Measurements from ENCODE around the gene SUPT3H.

Gene SUPT3H

GRCh38 chr6:44967481-44967880 is 410.3 kb downstream of the SUPT3H start:
- in situ Hi-C loops (cut with MboI; ENCODE audit: low sequenced_read_pairs), result no loop called here

DNA sequence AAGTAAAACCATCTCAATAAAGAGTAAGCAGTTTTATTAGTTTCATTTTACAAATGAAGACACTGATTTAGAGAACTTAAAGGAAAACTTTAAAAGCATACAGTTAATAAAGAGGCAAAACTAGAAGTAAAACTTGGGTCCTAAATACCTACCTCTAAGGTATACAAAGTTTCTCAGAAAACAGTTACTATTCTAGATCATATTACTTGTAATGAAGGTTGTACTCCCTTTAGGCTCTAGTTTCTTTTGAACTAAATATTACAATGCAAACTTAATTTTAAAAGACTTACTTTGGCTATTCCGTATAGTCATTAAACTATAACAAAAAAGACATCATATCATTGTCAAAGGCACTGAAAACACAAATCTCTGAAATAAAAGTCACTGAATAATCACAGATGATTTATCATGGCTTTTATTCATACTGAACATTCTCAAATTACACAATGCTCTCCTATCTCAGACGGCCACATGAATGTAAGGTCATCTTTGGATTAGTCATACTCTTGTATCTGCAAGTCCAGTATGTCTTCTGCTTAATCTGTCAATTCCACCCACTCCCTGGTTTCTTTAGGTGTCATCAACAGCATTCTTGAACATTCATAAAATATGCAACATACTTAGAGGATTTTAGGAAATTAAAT is 411.2 kb downstream of the SUPT3H start:
- in situ Hi-C loops (cut with MboI; ENCODE audit: low sequenced_read_pairs), result no loop called here

DNA sequence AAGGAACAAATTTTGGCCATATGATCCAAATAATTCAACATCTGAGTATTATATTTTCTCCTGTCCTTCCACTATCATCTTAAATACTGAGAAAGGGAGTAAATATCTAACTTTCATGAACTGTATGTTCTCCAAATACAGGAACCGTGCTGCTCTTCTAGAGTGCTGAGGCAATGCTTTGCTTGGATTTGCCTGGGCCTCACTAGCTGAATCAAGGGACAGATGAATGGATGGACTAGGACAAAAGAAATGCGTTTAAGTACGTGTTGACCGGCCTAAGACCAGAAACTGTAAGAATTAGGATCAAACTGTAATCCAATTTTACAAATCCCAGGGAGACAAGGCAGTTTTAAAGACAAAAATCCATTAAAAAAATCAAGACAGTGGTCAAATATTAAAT is 412.0 kb downstream of the SUPT3H start:
- in situ Hi-C loops (cut with MboI; ENCODE audit: low sequenced_read_pairs), result no loop called here

- in situ Hi-C loops (cut with MboI; ENCODE audit: low sequenced_read_pairs), result no loop called here
Measured at GRCh38 chr6:44960898-44961297, 416.8 kb downstream of the SUPT3H start.

DNA sequence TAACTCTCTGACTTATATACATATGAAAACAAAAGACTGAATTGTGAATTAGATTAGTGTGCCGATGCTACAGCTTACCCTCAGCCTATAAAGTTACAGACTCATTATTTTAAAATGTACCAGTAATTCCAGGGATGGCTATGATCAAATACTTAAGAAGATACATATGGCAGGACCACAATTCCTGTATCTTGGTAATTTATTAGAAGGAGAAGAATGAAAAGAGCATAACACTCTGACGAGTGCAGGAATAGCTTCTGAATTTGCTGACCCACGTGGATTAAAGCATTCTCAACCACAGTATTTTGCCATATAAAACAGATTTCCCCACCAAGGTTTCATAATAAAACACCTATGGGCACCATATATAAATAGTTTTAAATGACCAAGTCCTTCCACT is 418.1 kb downstream of the SUPT3H start:
- in situ Hi-C loops (cut with MboI; ENCODE audit: low sequenced_read_pairs), result no loop called here

DNA sequence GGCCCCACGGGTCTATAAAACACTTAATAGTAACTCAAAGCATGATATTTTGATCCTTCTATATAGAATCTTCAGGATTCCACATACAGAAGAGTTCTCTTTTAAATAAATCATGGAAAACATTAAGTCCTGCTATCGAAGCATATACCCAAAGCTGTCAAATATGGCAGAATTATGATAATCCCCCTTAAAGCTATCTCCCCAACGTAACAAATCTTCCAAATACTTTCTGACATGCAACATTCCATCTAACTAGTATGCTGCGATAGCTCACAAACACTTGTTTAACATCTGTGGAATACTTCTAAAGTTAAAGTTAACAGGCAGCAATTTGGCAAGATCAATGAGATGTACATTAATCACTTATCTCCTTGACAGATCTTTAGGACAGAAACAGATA is 420.6 kb downstream of the SUPT3H start:
- in situ Hi-C loops (cut with MboI; ENCODE audit: low sequenced_read_pairs), result no loop called here

GRCh38 chr6:44956396-44956795 is 421.3 kb downstream of the SUPT3H start:
- in situ Hi-C loops (cut with MboI; ENCODE audit: low sequenced_read_pairs), result no loop called here

DNA sequence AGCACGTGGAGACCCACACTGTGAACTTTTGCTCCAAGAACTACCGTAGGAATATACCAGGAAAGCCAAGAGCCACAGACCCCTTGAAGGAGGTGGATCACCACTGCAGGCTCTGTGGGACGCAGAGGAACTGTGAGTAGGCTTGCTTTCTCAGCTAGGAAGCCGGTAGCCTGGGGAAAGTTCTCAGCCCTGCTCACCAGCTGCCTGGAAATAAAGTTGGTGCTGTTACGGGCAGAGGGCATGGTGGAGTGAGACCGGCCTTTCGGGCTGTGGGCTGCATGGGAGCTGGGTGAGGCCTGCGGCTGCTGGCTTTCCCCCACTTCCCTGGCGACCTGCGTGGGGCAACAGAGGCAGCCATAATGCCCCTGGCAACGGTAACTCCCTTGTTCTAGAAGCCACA is 422.6 kb downstream of the SUPT3H start:
- in situ Hi-C loops (cut with MboI; ENCODE audit: low sequenced_read_pairs), result no loop called here

DNA sequence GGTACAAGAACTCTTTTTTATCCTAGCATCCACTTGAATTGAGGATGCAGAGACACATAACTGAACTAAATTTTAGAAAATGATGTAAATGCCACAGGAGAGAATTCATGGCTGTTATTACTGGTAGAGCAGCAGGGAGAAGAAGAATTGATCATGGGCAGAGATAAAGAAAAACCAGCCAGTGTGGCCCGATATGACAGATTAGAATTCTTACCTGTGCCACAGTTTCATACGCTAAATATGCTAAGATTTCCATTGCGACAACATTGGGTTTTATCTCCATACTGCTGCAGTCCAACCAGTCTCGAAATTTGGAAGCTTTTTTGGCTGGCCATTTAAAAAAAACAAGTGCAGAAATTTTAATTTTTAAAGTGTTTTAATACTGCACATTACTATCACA is 423.5 kb downstream of the SUPT3H start:
- in situ Hi-C loops (cut with MboI; ENCODE audit: low sequenced_read_pairs), result no loop called here

GRCh38 chr6:44951253-44951747 is 426.4 kb downstream of the SUPT3H start:
- in situ Hi-C loops (cut with MboI; ENCODE audit: low sequenced_read_pairs), result no loop called here

DNA sequence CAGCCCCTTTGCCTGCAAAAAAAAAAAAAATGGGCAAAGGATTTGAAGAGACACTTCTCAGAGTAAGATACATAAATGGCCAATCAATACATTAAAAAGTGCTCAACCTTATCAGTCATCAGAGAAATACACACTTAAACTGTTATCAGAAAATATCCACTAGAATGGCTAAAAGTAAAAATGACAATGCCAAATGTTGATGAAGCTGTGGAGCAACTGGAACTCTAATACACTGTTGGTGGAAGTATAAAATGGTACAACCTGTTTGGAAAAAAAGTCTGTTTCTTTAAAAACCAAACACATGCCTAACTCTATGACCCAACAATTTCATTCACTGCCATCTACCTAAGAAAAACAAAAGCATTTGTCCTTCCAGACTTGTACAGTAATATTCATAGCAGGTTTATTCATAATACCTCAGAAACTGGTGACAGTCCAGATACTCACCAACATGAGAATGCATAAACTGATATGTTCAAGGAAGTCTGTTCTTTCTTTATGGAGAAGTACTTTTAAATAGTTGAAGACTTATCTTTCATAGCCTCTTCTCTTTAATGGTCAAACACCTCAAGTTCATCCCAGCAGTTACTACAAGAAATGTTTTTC is 428.0 kb downstream of the SUPT3H start:
- in situ Hi-C loops (cut with MboI; ENCODE audit: low sequenced_read_pairs), result no loop called here

GRCh38 chr6:44943541-44943940 is 434.2 kb downstream of the SUPT3H start:
- in situ Hi-C loops (cut with MboI; ENCODE audit: low sequenced_read_pairs), result no loop called here

DNA sequence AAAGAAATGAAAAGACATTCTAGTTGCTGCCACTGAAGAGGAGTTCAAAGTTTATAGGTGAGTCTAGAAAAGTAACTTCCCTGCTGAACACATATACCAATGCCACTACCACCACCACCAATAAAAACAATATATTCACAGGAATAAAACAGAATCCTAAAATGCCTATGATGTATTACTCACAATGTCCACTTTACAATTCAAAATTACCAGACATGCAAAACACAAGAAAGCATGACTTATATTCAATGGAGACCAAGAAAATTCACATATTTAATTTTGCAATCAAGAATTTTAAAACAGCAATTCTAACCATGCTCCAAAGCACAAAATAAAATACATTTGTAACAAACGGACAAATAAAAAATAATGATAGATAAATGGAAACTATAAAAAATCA is 434.9 kb downstream of the SUPT3H start:
- in situ Hi-C loops (cut with MboI; ENCODE audit: low sequenced_read_pairs), result no loop called here

DNA sequence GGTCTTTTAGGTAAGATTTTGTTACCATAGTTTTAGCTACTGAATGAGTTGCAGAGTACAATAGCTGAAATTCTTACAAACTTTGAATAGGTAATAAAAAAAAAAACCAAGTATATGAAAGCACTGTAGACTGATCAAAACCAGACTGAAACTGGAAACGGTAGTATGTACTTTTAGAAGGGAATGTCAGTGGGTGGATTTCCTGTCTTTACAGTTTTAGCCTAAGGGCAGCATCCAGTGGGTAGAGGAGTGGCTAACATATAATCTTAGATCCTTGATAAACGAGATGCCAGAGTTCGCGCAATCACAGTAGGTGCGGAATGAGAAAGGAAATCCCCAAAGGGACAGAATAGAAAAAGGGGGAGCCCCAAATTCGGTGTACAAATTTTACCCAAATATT is 435.5 kb downstream of the SUPT3H start:
- in situ Hi-C loops (cut with MboI; ENCODE audit: low sequenced_read_pairs), result no loop called here

DNA sequence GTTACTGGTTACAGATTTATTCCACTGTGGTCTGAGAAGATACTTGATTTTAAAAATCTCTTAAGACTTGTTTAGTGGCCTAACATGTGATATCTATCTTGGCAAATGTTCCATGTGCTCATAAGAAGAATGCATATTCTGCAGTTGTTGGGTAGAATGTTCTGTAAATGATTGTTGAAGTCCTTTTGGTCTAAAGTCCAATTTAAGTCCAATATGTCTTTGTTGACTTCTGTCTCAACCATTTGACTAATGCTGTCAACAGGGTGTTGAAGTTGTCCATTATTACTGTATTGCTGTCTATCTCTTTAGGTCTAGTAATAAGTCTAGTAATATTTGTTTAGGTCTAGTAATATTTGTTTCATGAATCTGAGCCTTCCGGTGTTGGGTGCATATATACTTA is 437.4 kb downstream of the SUPT3H start:
- in situ Hi-C loops (cut with MboI; ENCODE audit: low sequenced_read_pairs), result no loop called here

DNA sequence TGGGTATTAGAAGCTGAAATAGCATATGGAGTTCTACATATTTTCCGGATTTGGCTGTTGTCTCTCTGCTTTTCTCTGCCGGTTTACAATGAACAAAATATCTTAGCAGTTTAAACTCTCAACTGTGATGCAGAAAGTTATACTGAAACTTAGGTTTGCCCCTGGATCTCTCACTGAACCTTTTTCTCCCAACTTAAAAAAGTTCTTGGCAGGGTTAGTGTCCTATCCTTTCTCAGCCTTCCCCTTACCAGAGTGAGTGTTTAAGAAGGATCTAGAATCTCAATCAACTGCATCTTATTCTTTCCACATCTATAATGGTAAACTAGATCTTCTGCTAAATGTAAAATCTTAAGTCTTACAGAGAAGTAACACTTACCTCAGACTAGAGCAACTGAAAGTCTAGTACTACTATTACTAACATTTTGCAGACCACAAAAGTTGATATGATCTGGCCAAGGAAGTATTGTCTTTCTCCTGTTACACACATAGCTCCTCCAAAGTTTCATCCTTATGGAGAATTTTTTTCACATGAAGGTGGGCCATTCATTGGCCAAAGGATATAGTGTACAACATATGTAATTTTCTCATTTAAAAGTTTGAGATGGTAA is 441.9 kb downstream of the SUPT3H start:
- in situ Hi-C loops (cut with MboI; ENCODE audit: low sequenced_read_pairs), result no loop called here

DNA sequence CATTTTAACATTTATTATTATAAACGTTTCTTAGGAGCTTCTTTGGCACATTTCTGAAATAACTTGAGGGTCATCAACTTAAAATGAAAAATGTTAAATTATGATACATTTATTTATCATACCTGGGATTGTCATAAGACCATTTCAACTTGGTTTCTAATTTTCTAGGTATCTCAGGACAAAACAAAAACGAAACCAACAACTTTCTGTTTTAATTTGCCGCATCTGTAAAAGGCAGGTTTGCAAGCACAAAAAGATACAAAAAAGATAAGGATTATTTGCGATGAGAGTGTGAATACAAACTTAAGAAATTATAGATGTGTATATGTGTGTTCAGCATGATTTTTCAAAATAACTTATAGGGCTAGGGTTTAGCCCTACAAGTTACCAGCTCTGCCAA is 444.6 kb downstream of the SUPT3H start:
- in situ Hi-C loops (cut with MboI; ENCODE audit: low sequenced_read_pairs), result no loop called here

DNA sequence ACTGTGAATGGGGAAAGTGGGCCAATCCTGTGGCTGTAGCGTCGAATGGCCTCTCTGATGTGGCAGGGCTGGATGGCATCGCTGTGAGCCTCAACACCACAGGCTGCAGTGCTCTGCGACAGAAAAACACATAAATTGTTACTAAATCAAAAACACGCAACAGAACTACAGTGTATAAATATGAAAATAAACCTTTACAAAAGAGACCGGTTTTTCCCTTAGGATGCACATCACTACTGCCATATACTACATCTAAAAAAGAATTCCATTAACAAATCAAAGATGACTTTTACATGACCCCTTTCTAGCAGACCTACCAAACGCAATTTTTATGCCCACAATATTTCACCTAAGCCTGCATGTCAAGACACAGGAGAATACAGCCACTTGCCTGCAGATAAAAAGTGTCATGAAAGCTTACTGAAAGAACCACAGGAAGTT is 445.1 kb downstream of the SUPT3H start:
- in situ Hi-C loops (cut with MboI; ENCODE audit: low sequenced_read_pairs), result no loop called here

- in situ Hi-C loops (cut with MboI; ENCODE audit: low sequenced_read_pairs), result no loop called here
Measured at GRCh38 chr6:44931385-44931784, 446.3 kb downstream of the SUPT3H start.

- in situ Hi-C loops (cut with MboI; ENCODE audit: low sequenced_read_pairs), result no loop called here
Measured at GRCh38 chr6:44926556-44926955, 451.2 kb downstream of the SUPT3H start.

DNA sequence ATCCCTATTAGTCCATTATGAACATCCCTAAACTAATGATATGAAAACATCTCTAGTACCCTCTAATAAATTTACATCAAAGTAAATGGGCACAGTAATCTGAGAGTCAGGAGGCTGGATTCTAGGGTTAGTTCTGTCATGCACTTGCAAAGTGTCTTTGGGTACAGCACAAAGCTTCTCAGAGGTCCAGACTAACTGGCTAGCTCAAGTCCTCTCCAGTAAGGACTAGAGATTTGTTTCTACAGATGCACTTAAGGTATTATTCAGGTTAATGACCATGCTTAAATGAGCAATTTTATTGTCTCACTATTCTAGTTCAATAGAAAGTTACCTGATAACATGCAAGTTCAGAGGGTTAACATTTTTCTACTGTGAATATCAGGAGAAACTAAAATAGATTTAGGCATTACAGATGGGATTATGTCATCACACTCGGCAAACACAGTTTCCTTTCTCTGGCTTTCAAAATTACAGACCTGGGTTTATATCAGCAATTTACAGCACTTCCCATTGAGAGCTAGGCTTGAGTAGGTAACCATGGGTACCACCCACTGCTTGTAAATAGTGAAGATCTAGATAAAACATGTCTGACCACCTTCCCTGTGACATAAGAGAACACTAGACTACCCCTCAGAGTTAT is 452.5 kb downstream of the SUPT3H start:
- in situ Hi-C loops (cut with MboI; ENCODE audit: low sequenced_read_pairs), result no loop called here

DNA sequence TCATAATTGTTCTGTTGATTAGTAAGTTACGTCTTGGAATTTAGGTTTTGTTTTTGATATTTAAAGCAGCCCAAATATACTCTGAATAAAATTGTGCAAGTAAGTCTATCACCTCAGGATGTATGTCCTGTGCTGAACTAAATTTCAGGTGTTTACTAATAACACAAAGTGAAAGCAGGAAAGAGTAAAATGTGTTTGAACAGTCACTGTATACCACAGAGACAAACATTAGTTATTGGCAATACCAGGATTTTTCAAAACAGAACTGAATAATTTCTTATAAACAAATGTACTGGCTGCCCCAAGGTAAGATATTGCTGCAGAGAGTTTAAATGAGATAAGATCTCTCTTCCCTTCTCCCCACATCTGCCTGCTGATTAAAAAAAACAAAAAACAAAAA is 454.3 kb downstream of the SUPT3H start:
- in situ Hi-C loops (cut with MboI; ENCODE audit: low sequenced_read_pairs), result no loop called here

Data from HL-60/S4 (cell line).